Activated CD8-positive, alpha-beta memory T cell treated with anti-CD3 and anti-CD28 coated beads, Interleukin-2, amount 50 U/mL, for 48 hours (primary cell): ENCODE measurements around the gene U2AF2.

Experiments
- DNase-seq: peaks from one replicate; pipeline ENCODE4 v3.0.0-alpha.2; 2020

The U2AF2 gene

GRCh38 chr19:55654868-55655647 is at the start of gene U2AF2:
U2AF2 (plus strand) TSS chr19:55655035; CDS start chr19:55655105, 70 bp downstream.
- DNase-seq = peak; percentile 97

- DNase-seq = peak; percentile 99
These were observed 49.6 kb upstream of the U2AF2 start for GRCh38 chr19:55605207-55605636.

- peak; percentile 80 for DNase-seq
These were observed 49.0 kb upstream of the U2AF2 start, which contains the start of gene ZNF865 for GRCh38 chr19:55605637-55606470. ZNF865 (plus strand) TSS chr19:55605647; CDS start chr19:55613619, 7,972 bp downstream.

GRCh38 chr19:55606471-55606787 is 48.4 kb upstream of the U2AF2 start:
- DNase-seq = no peak

GRCh38 chr19:55606817-55607216 is 48.0 kb upstream of the U2AF2 start:
- DNase-seq = no peak

GRCh38 chr19:55609326-55609725 is 45.5 kb upstream of the U2AF2 start:
- DNase-seq = no peak

GRCh38 chr19:55611300-55611982 is 43.4 kb upstream of the U2AF2 start:
- no peak for DNase-seq

- DNase-seq = no peak
These were observed 42.7 kb upstream of the U2AF2 start for GRCh38 chr19:55611983-55612645.

GRCh38 chr19:55613396-55613795 is 41.4 kb upstream of the U2AF2 start:
- DNase-seq = no peak

GRCh38 chr19:55613930-55614710 is 40.7 kb upstream of the U2AF2 start:
- no peak for DNase-seq

GRCh38 chr19:55614711-55615542 is 39.9 kb upstream of the U2AF2 start:
- DNase-seq = no peak

- DNase-seq = no peak
These were observed 39.1 kb upstream of the U2AF2 start for GRCh38 chr19:55615543-55616394.

- no peak for DNase-seq
These were observed 38.4 kb upstream of the U2AF2 start for GRCh38 chr19:55616395-55616875.

GRCh38 chr19:55617426-55617825 is 37.4 kb upstream of the U2AF2 start:
- DNase-seq = no peak

- no peak for DNase-seq
These were observed 36.4 kb upstream of the U2AF2 start for GRCh38 chr19:55618426-55618825.

- no peak for DNase-seq
These were observed 35.5 kb upstream of the U2AF2 start for GRCh38 chr19:55619286-55619685.

GRCh38 chr19:55620410-55621204 is 34.2 kb upstream of the U2AF2 start:
- DNase-seq = peak; percentile 62

- DNase-seq = no peak
These were observed 33.6 kb upstream of the U2AF2 start for GRCh38 chr19:55621205-55621672.

GRCh38 chr19:55621673-55622231 is 33.1 kb upstream of the U2AF2 start:
- no peak for DNase-seq
